Right kidney (tissue), 9 donors: ENCODE data around the gene FKBP15.
"Not testable (repeated sequence)": the region's sequence is repeated elsewhere in the genome, so short reads cannot be mapped to it uniquely, and the experiment has no call there.

ENCODE experiments used
- DNase-seq: peaks from one replicate; pipeline ENCODE4 v3.0.0-alpha.2; 2016
- long read RNA-seq, 8 donors: transcript quantifications; one replicate each; lab custom pipeline, GENCODE V29; 2026

Gene FKBP15
- long read RNA-seq, donor 1, partial matches to known transcripts = 0 of 3 reads
- long read RNA-seq, donor 1, other reads (novel, unspliced or antisense) = 0 of 3 reads
- long read RNA-seq, donor 2, partial matches to known transcripts = 7 of 7 reads
- long read RNA-seq, donor 2, other reads (novel, unspliced or antisense) = 0 of 7 reads
- long read RNA-seq, donor 3, partial matches to known transcripts = 5 of 7 reads
- long read RNA-seq, donor 3, other reads (novel, unspliced or antisense) = 0 of 7 reads
- long read RNA-seq, donor 4 = 0 reads
- long read RNA-seq, donor 5, partial matches to known transcripts = 0 of 3 reads
- long read RNA-seq, donor 5, other reads (novel, unspliced or antisense) = 0 of 3 reads
- long read RNA-seq, donor 6, partial matches to known transcripts = 9 of 10 reads
- long read RNA-seq, donor 6, other reads (novel, unspliced or antisense) = 0 of 10 reads
- long read RNA-seq, donor 7, partial matches to known transcripts = 19 of 20 reads
- long read RNA-seq, donor 7, other reads (novel, unspliced or antisense) = 0 of 20 reads
- long read RNA-seq, donor 8, partial matches to known transcripts = 8 of 8 reads
- long read RNA-seq, donor 8, other reads (novel, unspliced or antisense) = 0 of 8 reads

- DNase-seq = peak; percentile 94
These were observed at the start of gene FKBP15, which contains the start of gene SLC31A1 for GRCh38 chr9:113221003-113221799. TSS of gene FKBP15 (minus strand) at chr9:113221277. CDS start at chr9:113221243, 34 bp downstream. TSS of gene SLC31A1 (plus strand) at chr9:113221544. CDS start at chr9:113256149, 34,605 bp downstream.

GRCh38 chr9:113269871-113270270 lies 48.8 kb upstream of the FKBP15 start:
- no peak for DNase-seq

GRCh38 chr9:113269355-113269754 lies 48.3 kb upstream of the FKBP15 start:
- no peak for DNase-seq

GRCh38 chr9:113267911-113268566 lies 47.0 kb upstream of the FKBP15 start:
- DNase-seq = no peak

- DNase-seq = no peak
These were observed 45.1 kb upstream of the FKBP15 start for GRCh38 chr9:113266174-113266573.

- no peak for DNase-seq
These were observed 41.0 kb upstream of the FKBP15 start for GRCh38 chr9:113261917-113262671.

GRCh38 chr9:113258282-113258681 lies 37.2 kb upstream of the FKBP15 start:
- no peak for DNase-seq

GRCh38 chr9:113257863-113258262 lies 36.8 kb upstream of the FKBP15 start:
- no peak for DNase-seq

GRCh38 chr9:113255438-113255837 lies 34.4 kb upstream of the FKBP15 start:
- DNase-seq = no peak

- DNase-seq = no peak
These were observed 33.9 kb upstream of the FKBP15 start for GRCh38 chr9:113254991-113255390.

- DNase-seq = no peak
These were observed 29.7 kb upstream of the FKBP15 start for GRCh38 chr9:113250807-113251206.

GRCh38 chr9:113249661-113250060 lies 28.6 kb upstream of the FKBP15 start:
- not testable (repeated sequence) for DNase-seq

- no peak for DNase-seq
These were observed 26.6 kb upstream of the FKBP15 start for GRCh38 chr9:113247640-113248039.

GRCh38 chr9:113246928-113247327 lies 25.9 kb upstream of the FKBP15 start:
- no peak for DNase-seq

GRCh38 chr9:113245894-113246293 lies 24.8 kb upstream of the FKBP15 start:
- no peak for DNase-seq

- DNase-seq = no peak
These were observed 23.5 kb upstream of the FKBP15 start for GRCh38 chr9:113244556-113244955.

GRCh38 chr9:113241161-113241560 lies 20.1 kb upstream of the FKBP15 start:
- no peak for DNase-seq

GRCh38 chr9:113238859-113239232 lies 17.8 kb upstream of the FKBP15 start:
- DNase-seq = no peak

GRCh38 chr9:113238202-113238858 lies 17.3 kb upstream of the FKBP15 start:
- DNase-seq = no peak

GRCh38 chr9:113237026-113237425 lies 15.9 kb upstream of the FKBP15 start:
- DNase-seq = no peak

- DNase-seq = not testable (repeated sequence)
These were observed 14.7 kb upstream of the FKBP15 start for GRCh38 chr9:113235701-113236255.
